ENCODE results near the gene GRK4. TPM values are rescaled to one million over a fixed set of nuclear protein-coding genes. Genes with fewer than 3 reads are reported as not detected.

The GRK4 gene
- total and polyA plus RNA-seq, 10 of the 15 experiments (the other 5 are each of a cell fraction or from before 2014, with no cell fraction given): 1.1 to 4.0 (median 2.5) TPM

- TF ChIP-seq TCF12 (IDR thresholded peaks at IDR 0.05; ENCODE audit: low read depth, low read length) (peak; percentile 62), ZBTB11 (CRISPR knock-in tag; IDR thresholded peaks at IDR 0.05) (no peak), GABPA (IDR thresholded peaks at IDR 0.05; ENCODE audit: low read depth) (no peak), E4F1 (IDR thresholded peaks at IDR 0.05; ENCODE audit: borderline replicate concordance, partially characterized antibody) (no peak), ZZZ3 (IDR thresholded peaks at IDR 0.05; ENCODE audit: control insufficient read depth, insufficient read length, low read depth) (no peak), BHLHE40 (IDR thresholded peaks at IDR 0.05; ENCODE audit: borderline replicate concordance in 1 of 2, low read depth in 2 of 2, low read length in 1 of 2) (peak in 1 of 2 experiments; percentile 81; a peak in 2 of 4 replicates), SREBF1 (IDR thresholded peaks at IDR 0.05; ENCODE audit: low read length) (no peak), HCFC1 (IDR thresholded peaks at IDR 0.05; ENCODE audit: low read length) (peak; percentile 18; the same call in 1 of the 2 replicates), LARP7 (IDR thresholded peaks at IDR 0.05) (no peak; the same call in 1 of the 2 replicates), POLR2A (IDR thresholded peaks at IDR 0.05; ENCODE audit: low read depth, low read length) (peak; percentile 75; the same call in 1 of the 2 replicates), E2F8 (IDR thresholded peaks at IDR 0.05; ENCODE audit: low read depth, partially characterized antibody) (no peak), NBN (IDR thresholded peaks at IDR 0.05) (peak; percentile 4; the same call in 1 of the 2 replicates), MXI1 (IDR thresholded peaks at IDR 0.05; ENCODE audit: low read depth, low read length) (peak; percentile 68; the same call in 1 of the 2 replicates), CREM (IDR thresholded peaks at IDR 0.05; ENCODE audit: low read depth) (peak; percentile 40; the same call in 1 of the 2 replicates), ZBTB40 (IDR thresholded peaks at IDR 0.05; ENCODE audit: borderline replicate concordance) (peak; percentile 54; the same call in 1 of the 2 replicates)
Observed at GRCh38 chr4:3041192-3042142, 78.1 kb downstream of the GRK4 start (continued).
